ENCODE measurements around the gene IRF2BP2. TPM values are rescaled to one million over a fixed set of nuclear protein-coding genes. Genes with fewer than 3 reads are reported as not detected.

IRF2BP2 gene
- total and polyA plus RNA-seq, 2 donors (not counting 1 experiment from before 2014, with no cell fraction given) = 126 to 255 TPM

GRCh38 chr1:234601301-234602017, 8.5 kb downstream of the IRF2BP2 start:
- H3K36me3 ChIP-seq (replicated peaks in 1 of 2; ENCODE audit: control extremely low read depth in 1 of 2, control insufficient read depth in 1 of 2, extremely low read depth in 1 of 2, insufficient read depth in 2 of 2, low read length in 1 of 2) = no peaks in the 10 kb centered on the region
- peaks cover 0 to 1% (median 0%) of the 10 kb centered on the region in 3 donors for H3K9me3 ChIP-seq (ENCODE audit: control extremely low read depth in 1 of 3, control insufficient read depth in 2 of 3, insufficient read depth in 1 of 3, low read length in 2 of 3)
- POLR2A ChIA-PET = interaction anchor here (0.6 to 4.0 kb wide), 5 partner anchors 10 to 558 kb away, joined by 3 to 50 read pairs (median 8); partner anchors contain the start of gene IRF2BP2
- peak overlapping the region; percentile 85 for H3K4me2 ChIP-seq (replicated peaks; ENCODE audit: low read depth, low read length, poor library complexity, severe bottlenecking)
- peaks cover 52% of the 10 kb centered on the region for H3K79me2 ChIP-seq (ENCODE audit: control insufficient read depth, insufficient read depth, low read length)
- Mint-ChIP-seq H3K27me3 (no peaks in the 10 kb centered on the region), H3K27ac (peak overlapping the region; percentile 95), H3K4me3 (peak overlapping the region; percentile 90), H3K9me3 (ENCODE audit: insufficient read depth) (no peaks in the 10 kb centered on the region), H3K4me1 (peaks cover 67% of the 10 kb centered on the region)
- no peak overlapping the region for H3K9ac ChIP-seq (ENCODE audit: low read length)
- H3K4me1 ChIP-seq (ENCODE audit: control insufficient read depth in 2 of 2, insufficient read depth in 2 of 2, low read length in 2 of 2) = peaks cover 65 to 71% of the 10 kb centered on the region in 2 donors
- no peaks in the 10 kb centered on the region for H3K27me3 ChIP-seq (replicated peaks in 1 of 4; ENCODE audit: control extremely low read depth in 1 of 4, control insufficient read depth in 3 of 4, insufficient read depth in 4 of 4, low read length in 3 of 4)
- H3K4me3 ChIP-seq (ENCODE audit: control extremely low read depth in 1 of 5, extremely low read depth in 1 of 5, insufficient read depth in 1 of 5, low read depth in 2 of 5, low read length in 4 of 5) = peak overlapping the region in 1 of 5 experiments; percentile 70
- ATAC-seq (ENCODE audit: low read depth) (no peak), DNase-seq (peak; percentile 57)
- TF ChIP-seq EZH2 (IDR thresholded peaks at IDR 0.05; ENCODE audit: borderline replicate concordance, insufficient read depth, low read depth, low read length, poor library complexity, severe bottlenecking) = no peak
- TF ChIP-seq, protein P1, sequence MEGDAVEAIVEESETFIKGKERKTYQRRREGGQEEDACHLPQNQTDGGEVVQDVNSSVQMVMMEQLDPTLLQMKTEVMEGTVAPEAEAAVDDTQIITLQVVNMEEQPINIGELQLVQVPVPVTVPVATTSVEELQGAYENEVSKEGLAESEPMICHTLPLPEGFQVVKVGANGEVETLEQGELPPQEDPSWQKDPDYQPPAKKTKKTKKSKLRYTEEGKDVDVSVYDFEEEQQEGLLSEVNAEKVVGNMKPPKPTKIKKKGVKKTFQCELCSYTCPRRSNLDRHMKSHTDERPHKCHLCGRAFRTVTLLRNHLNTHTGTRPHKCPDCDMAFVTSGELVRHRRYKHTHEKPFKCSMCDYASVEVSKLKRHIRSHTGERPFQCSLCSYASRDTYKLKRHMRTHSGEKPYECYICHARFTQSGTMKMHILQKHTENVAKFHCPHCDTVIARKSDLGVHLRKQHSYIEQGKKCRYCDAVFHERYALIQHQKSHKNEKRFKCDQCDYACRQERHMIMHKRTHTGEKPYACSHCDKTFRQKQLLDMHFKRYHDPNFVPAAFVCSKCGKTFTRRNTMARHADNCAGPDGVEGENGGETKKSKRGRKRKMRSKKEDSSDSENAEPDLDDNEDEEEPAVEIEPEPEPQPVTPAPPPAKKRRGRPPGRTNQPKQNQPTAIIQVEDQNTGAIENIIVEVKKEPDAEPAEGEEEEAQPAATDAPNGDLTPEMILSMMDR (IDR thresholded peaks at IDR 0.05) = no peak
- peaks cover 4% of the 10 kb centered on the region for H4K20me1 ChIP-seq (ENCODE audit: control insufficient read depth, insufficient read depth, low read length, poor library complexity, severe bottlenecking)
- H2AFZ ChIP-seq (ENCODE audit: insufficient read depth, low read depth, low read length, poor library complexity, severe bottlenecking) = no peak overlapping the region
- CTCF ChIA-PET = interaction anchor here (0.5 to 10.9 kb wide), 7 partner anchors 10 to 483 kb away, joined by 3 to 157 read pairs (median 3); partner anchors contain the start of gene IRF2BP2
- 10% methylated on average over 2 of the region's 10 CpGs for WGBS (ENCODE audit: insufficient coverage)
- intact Hi-C loops (cut with micrococcal nuclease) = loop anchor here (2.0 kb wide), 1 partner anchor 409 kb away; no protein-coding TSS in a partner anchor
- peak overlapping the region; percentile 83 to 93 for H3K27ac ChIP-seq (ENCODE audit: low read length in 2 of 2)
